Measurements from ENCODE around the gene CARD14. TPM values are rescaled to one million over a fixed set of nuclear protein-coding genes. Genes with fewer than 3 reads are reported as not detected.
"Not testable (repeated sequence)": the region's sequence is repeated elsewhere in the genome, so short reads cannot be mapped to it uniquely, and the experiment has no call there.

The CARD14 gene
- total RNA-seq, 1 donor from 2014 or later: 0.60 TPM

DNA sequence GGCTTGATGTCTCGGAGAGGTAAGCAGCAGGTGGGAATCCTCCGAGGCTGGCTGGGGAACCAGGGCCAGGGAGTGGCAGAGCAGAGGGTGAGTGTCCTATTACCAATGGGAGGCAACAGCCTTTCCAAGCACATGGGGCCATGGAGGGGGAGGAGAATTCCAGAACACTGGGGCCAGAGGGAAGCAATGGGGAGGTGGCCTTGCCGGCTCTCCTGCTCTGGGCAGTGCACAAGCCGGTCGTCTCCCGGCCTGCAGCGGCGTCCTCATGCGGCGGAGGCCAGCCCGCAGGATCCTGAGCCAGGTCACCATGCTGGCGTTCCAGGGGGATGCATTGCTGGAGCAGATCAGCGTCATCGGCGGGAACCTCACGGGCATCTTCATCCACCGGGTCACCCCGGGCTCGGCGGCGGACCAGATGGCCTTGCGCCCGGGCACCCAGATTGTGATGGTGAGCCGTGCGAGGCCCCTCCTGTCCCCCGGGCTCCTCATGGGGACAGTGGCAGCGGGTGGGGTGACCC lies 28.4 kb downstream of the CARD14 start:
- no peak for DNase-seq (ENCODE audit: low spot score)
- Mint-ChIP-seq H3K27ac (peak overlapping the region; percentile 29), H3K27me3 (ENCODE audit: insufficient read depth, low read depth) (peaks cover 5% of the 10 kb centered on the region), H3K9me3 (no peaks in the 10 kb centered on the region), H3K4me1 (peaks cover 7% of the 10 kb centered on the region), H3K36me3 (no peaks in the 10 kb centered on the region), H3K4me3 (no peak overlapping the region)
- no peak for TF ChIP-seq EZH2 (IDR thresholded peaks at IDR 0.05)
- no peaks in the 10 kb centered on the region for H3K36me3 ChIP-seq
- no peak overlapping the region for H3K4me3 ChIP-seq
- no peak overlapping the region for H3K27ac ChIP-seq
- no peaks in the 10 kb centered on the region for H4K20me1 ChIP-seq (ENCODE audit: low read depth)
- no peaks in the 10 kb centered on the region for H3K79me2 ChIP-seq (ENCODE audit: low read depth)
- no peaks in the 10 kb centered on the region for H3K4me1 ChIP-seq
- H3F3A ChIP-seq (ENCODE audit: low read depth): peaks cover 5% of the 10 kb centered on the region
- H3K9me3 ChIP-seq (ENCODE audit: low read depth): no peaks in the 10 kb centered on the region
- no peaks in the 10 kb centered on the region for H3K27me3 ChIP-seq
- peak overlapping the region; percentile 42 for H2AFZ ChIP-seq (replicated peaks)
- H3K9ac ChIP-seq: no peak overlapping the region
- no peak overlapping the region for H3K4me2 ChIP-seq

DNA sequence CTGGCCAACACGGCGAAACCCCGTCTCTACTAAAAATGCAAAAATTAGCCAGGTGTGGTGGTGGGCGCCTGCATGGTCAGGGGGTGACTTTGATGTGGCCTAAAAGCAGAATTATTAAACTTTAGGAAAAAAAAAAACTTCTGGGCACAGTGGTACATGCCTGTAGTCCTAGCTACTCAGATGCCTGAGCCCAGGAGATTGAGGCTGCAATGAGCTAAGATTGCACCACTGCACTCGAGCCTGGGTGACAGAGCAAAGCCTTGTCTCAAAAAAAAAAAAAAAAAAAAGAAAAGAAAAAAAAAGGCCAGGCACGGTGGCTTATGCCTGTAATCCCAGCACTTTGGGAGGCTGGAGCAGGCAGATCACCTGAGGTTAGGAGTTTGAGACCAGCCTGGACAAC lies 29.5 kb downstream of the CARD14 start:
- not testable (repeated sequence) for H3K9me3 ChIP-seq (ENCODE audit: low read depth); H3K4me1 ChIP-seq; H4K20me1 ChIP-seq (ENCODE audit: low read depth); H3K36me3 ChIP-seq; H3F3A ChIP-seq (ENCODE audit: low read depth); H3K4me3 ChIP-seq; H3K36me3 Mint-ChIP-seq; H2AFZ ChIP-seq (replicated peaks); H3K4me3 Mint-ChIP-seq; H3K9me3 Mint-ChIP-seq; H3K27ac Mint-ChIP-seq; H3K4me2 ChIP-seq; H3K27me3 Mint-ChIP-seq (ENCODE audit: insufficient read depth, low read depth); DNase-seq (ENCODE audit: low spot score); H3K4me1 Mint-ChIP-seq; H3K27ac ChIP-seq; H3K79me2 ChIP-seq (ENCODE audit: low read depth); H3K9ac ChIP-seq; H3K27me3 ChIP-seq

DNA sequence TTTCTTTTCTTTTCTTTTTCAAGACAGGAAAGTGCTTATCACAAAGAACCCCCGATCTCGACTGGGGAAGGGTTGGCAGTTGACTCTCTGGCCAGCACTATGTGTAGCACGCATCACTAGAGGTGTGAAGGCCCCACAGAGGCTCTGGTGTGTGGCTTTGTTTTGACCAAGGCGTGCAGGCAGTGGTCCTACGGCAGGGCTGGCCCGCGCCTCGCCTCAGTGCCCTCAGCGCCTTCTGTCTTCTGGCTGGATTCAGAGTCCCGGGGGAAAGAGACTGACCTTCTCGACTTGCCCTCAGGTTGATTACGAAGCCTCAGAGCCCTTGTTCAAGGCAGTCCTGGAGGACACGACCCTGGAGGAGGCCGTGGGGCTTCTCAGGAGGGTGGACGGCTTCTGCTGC lies 31.6 kb downstream of the CARD14 start:
- no peaks in the 10 kb centered on the region for H3K36me3 ChIP-seq
- H3K4me3 Mint-ChIP-seq: no peak overlapping the region
- H3K4me2 ChIP-seq: no peak overlapping the region
- H3K27me3 ChIP-seq: no peaks in the 10 kb centered on the region
- no peaks in the 10 kb centered on the region for H4K20me1 ChIP-seq (ENCODE audit: low read depth)
- H3K27ac Mint-ChIP-seq: no peak overlapping the region
- TF ChIP-seq, protein P1, sequence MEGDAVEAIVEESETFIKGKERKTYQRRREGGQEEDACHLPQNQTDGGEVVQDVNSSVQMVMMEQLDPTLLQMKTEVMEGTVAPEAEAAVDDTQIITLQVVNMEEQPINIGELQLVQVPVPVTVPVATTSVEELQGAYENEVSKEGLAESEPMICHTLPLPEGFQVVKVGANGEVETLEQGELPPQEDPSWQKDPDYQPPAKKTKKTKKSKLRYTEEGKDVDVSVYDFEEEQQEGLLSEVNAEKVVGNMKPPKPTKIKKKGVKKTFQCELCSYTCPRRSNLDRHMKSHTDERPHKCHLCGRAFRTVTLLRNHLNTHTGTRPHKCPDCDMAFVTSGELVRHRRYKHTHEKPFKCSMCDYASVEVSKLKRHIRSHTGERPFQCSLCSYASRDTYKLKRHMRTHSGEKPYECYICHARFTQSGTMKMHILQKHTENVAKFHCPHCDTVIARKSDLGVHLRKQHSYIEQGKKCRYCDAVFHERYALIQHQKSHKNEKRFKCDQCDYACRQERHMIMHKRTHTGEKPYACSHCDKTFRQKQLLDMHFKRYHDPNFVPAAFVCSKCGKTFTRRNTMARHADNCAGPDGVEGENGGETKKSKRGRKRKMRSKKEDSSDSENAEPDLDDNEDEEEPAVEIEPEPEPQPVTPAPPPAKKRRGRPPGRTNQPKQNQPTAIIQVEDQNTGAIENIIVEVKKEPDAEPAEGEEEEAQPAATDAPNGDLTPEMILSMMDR (IDR thresholded peaks at IDR 0.05): no peak
- no peak for TF ChIP-seq EZH2 (IDR thresholded peaks at IDR 0.05)
- no peak for TF ChIP-seq EZH2phosphoT487 (IDR thresholded peaks at IDR 0.05)
- H3K4me1 ChIP-seq: no peaks in the 10 kb centered on the region
- no peaks in the 10 kb centered on the region for H3K9me3 ChIP-seq (ENCODE audit: low read depth)
- H3K9me3 Mint-ChIP-seq: no peaks in the 10 kb centered on the region
- no peaks in the 10 kb centered on the region for H3K36me3 Mint-ChIP-seq
- H3K4me3 ChIP-seq: no peak overlapping the region
- no peak overlapping the region for H2AFZ ChIP-seq (replicated peaks)
- H3F3A ChIP-seq (ENCODE audit: low read depth): peaks cover 2% of the 10 kb centered on the region
- no peak for DNase-seq (ENCODE audit: low spot score)
- H3K27ac ChIP-seq: no peak overlapping the region
- H3K27me3 Mint-ChIP-seq (ENCODE audit: insufficient read depth, low read depth): no peaks in the 10 kb centered on the region
- H3K79me2 ChIP-seq (ENCODE audit: low read depth): no peaks in the 10 kb centered on the region
- peaks cover 7% of the 10 kb centered on the region for H3K4me1 Mint-ChIP-seq
- H3K9ac ChIP-seq: no peak overlapping the region

DNA sequence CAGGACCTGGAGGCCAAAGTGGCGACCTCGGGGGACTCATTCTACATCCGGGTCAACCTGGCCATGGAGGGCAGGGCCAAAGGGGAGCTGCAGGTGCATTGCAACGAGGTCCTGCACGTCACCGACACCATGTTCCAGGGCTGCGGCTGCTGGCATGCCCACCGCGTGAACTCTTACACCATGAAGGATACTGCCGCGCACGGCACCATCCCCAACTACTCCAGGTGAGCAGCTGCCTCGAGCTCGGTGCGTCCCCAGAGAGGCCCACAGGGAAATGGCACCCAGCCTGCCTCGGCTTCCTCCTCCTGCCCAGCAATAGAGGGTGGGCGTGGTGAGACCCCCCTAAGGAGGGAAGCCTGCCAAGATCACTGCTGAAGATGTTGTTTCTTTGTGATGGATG lies 32.4 kb downstream of the CARD14 start:
- H3F3A ChIP-seq (ENCODE audit: low read depth): no peaks in the 10 kb centered on the region
- no peak overlapping the region for H3K4me2 ChIP-seq
- no peaks in the 10 kb centered on the region for H3K79me2 ChIP-seq (ENCODE audit: low read depth)
- no peaks in the 10 kb centered on the region for H3K36me3 ChIP-seq
- Mint-ChIP-seq H3K4me1 (peaks cover 7% of the 10 kb centered on the region), H3K9me3 (no peaks in the 10 kb centered on the region), H3K27me3 (ENCODE audit: insufficient read depth, low read depth) (peaks cover 4% of the 10 kb centered on the region), H3K27ac (no peak overlapping the region), H3K4me3 (no peak overlapping the region), H3K36me3 (no peaks in the 10 kb centered on the region)
- H4K20me1 ChIP-seq (ENCODE audit: low read depth): no peaks in the 10 kb centered on the region
- H3K27me3 ChIP-seq: no peaks in the 10 kb centered on the region
- no peaks in the 10 kb centered on the region for H3K9me3 ChIP-seq (ENCODE audit: low read depth)
- no peak overlapping the region for H3K27ac ChIP-seq
- no peak overlapping the region for H3K9ac ChIP-seq
- no peak overlapping the region for H2AFZ ChIP-seq (replicated peaks)
- no peaks in the 10 kb centered on the region for H3K4me1 ChIP-seq
- no peak overlapping the region for H3K4me3 ChIP-seq
- TF ChIP-seq EZH2 (IDR thresholded peaks at IDR 0.05): no peak
- TF ChIP-seq, protein P1 (IDR thresholded peaks at IDR 0.05): no peak
- no peak for TF ChIP-seq EZH2phosphoT487 (IDR thresholded peaks at IDR 0.05)
- DNase-seq (ENCODE audit: low spot score): no peak
